ENCODE measurements around the gene LENG1.
"Not testable (repeated sequence)": the region's sequence is repeated elsewhere in the genome, so short reads cannot be mapped to it uniquely, and the experiment has no call there.

Gene LENG1

GRCh38 chr19:54159352-54160181 is at the start of gene LENG1:
Gene LENG1 (minus strand): TSS chr19:54159721. CDS start chr19:54159695, 26 bp downstream.
- peak within 1 kb of the TSS; percentile 97 for H3K4me2 ChIP-seq
- H3K4me3 ChIP-seq (IDR thresholded peaks at IDR 0.05; ENCODE audit: insufficient read depth, low read depth, low read length) = no peak within 1 kb of the TSS
- 0 out of 2 replicates have a peak, but pooled peaks have one; percentile 37 for TF ChIP-seq CTCF (conservative IDR thresholded peaks at IDR 0.05; ENCODE audit: low read depth, low read length)
- H3K9ac ChIP-seq = peak within 1 kb of the TSS; percentile 65
- H3K79me2 ChIP-seq (ENCODE audit: insufficient read depth, low read depth) = peaks cover 13% of the 10 kb centered on the region; the same call in 1 of the 2 replicates
- peak within 1 kb of the TSS; percentile 57 for H3K27ac ChIP-seq
- peak within 1 kb of the TSS; percentile 52 for H2AFZ ChIP-seq (ENCODE audit: low read depth)
- H3K36me3 ChIP-seq (ENCODE audit: insufficient read depth) = no peaks in the 10 kb centered on the region
- H4K20me1 ChIP-seq (ENCODE audit: insufficient read depth) = no peaks in the 10 kb centered on the region
- no peaks in the 10 kb centered on the region; the same call in 1 of the 2 replicates for H3K27me3 ChIP-seq (ENCODE audit: insufficient read depth, low read depth)
- peaks cover 32% of the 10 kb centered on the region for H3K4me1 ChIP-seq (ENCODE audit: low read depth, poor library complexity, severe bottlenecking)

DNA sequence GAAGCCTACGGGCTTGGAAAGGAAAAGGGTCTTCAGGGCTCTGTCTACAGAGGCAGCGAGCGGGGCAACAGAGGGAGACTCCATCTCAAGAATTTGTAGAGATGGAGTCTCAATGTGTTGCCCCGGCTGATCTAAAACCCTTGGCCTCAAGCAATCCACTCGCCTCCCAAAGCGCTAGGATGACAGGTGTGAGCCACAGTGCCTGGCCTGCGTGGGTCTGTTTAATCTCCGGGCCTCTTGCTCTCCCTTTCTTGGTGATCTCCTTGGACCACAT is 49.2 kb upstream of the LENG1 start:
- Histone ChIP-seq H3K79me2 (ENCODE audit: insufficient read depth, low read depth) (peaks cover 25% of the 10 kb centered on the region; the same call in 1 of the 2 replicates), H3K4me2 (peak overlapping the region; percentile 56; the same call in 1 of the 2 replicates), H3K36me3 (ENCODE audit: insufficient read depth) (peaks cover 16% of the 10 kb centered on the region; the same call in 1 of the 2 replicates), H3K27me3 (ENCODE audit: insufficient read depth, low read depth) (no peaks in the 10 kb centered on the region), H4K20me1 (ENCODE audit: insufficient read depth) (peaks cover 38% of the 10 kb centered on the region), H3K4me1 (ENCODE audit: low read depth, poor library complexity, severe bottlenecking) (peaks cover 75% of the 10 kb centered on the region), H3K9ac (no peak overlapping the region), H3K4me3 (IDR thresholded peaks at IDR 0.05; ENCODE audit: insufficient read depth, low read depth, low read length) (no peak overlapping the region), H2AFZ (ENCODE audit: low read depth) (no peak overlapping the region), H3K27ac (no peak overlapping the region)
- TF ChIP-seq CTCF (conservative IDR thresholded peaks at IDR 0.05; ENCODE audit: low read depth, low read length) = no peak

DNA sequence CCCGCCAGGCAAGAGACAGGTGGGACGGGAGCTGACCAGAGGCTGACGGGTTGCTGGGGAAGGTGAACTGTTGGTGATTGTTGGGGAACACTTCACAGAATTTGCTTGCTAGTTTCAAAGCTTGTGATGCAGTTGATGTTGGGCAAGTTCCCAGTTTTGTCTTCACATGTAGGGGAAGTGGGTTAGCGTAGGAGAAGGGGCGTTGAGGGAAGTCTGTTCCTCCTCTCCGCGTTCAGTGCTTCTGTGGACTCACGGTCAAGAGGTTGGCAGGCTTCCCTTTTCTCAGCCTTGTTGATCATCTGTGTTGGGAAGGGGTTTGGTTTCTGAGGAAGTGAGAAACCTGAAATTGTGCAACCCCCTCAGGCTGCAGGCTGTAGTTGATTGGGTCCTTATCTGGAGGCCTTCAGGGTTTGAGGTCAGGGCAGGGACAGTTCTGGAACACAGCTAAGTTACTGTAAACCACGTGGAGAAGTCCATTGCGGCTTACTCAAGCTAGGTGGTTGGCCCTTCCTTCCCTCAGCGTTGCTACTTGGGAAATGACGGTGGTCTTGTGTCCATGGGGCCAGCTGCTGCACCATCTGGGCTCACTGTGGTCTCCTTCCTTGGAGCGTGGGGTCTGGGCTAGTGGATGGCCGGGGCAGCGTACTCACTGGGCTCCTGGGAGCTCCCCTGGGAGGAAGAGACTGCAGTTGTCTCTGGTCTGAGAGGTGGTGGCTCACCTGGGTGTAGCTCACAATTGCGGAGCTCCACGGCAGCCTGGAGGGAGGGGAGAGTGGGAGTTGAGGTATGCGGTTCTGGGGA is 48.7 kb upstream of the LENG1 start:
- H3K79me2 ChIP-seq (ENCODE audit: insufficient read depth, low read depth) = peaks cover 30% of the 10 kb centered on the region
- H4K20me1 ChIP-seq (ENCODE audit: insufficient read depth) = peaks cover 41% of the 10 kb centered on the region
- no peak for TF ChIP-seq CTCF (conservative IDR thresholded peaks at IDR 0.05; ENCODE audit: low read depth, low read length)
- no peak overlapping the region for H2AFZ ChIP-seq (ENCODE audit: low read depth)
- peak overlapping the region; percentile 56; the same call in 1 of the 2 replicates for H3K4me2 ChIP-seq
- H3K27me3 ChIP-seq (ENCODE audit: insufficient read depth, low read depth) = no peaks in the 10 kb centered on the region
- peaks cover 21% of the 10 kb centered on the region; the same call in 1 of the 2 replicates for H3K36me3 ChIP-seq (ENCODE audit: insufficient read depth)
- no peak overlapping the region for H3K9ac ChIP-seq
- H3K4me1 ChIP-seq (ENCODE audit: low read depth, poor library complexity, severe bottlenecking) = peaks cover 81% of the 10 kb centered on the region
- no peak overlapping the region for H3K4me3 ChIP-seq (IDR thresholded peaks at IDR 0.05; ENCODE audit: insufficient read depth, low read depth, low read length)
- H3K27ac ChIP-seq = no peak overlapping the region

DNA sequence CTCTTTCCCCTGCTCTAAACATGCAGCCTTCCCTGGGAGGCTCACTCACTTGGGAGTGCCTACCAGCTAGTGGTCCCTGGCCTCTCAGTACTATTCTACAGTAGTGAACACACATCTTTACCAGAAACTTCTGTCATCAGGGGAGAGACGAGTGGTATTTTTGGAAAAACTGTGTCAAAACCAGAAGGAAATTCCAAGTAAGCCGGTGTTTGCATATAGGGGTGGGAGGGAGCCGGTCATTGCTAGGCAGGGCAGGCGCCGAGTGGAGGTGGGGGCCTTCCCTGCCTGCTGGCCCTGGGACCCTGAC is 48.1 kb upstream of the LENG1 start:
- peaks cover 86% of the 10 kb centered on the region for H3K4me1 ChIP-seq (ENCODE audit: low read depth, poor library complexity, severe bottlenecking)
- no peak overlapping the region; the same call in 1 of the 2 replicates for H3K4me2 ChIP-seq
- H4K20me1 ChIP-seq (ENCODE audit: insufficient read depth) = peaks cover 47% of the 10 kb centered on the region
- no peak overlapping the region for H3K27ac ChIP-seq
- no peak overlapping the region for H3K9ac ChIP-seq
- no peak for TF ChIP-seq CTCF (conservative IDR thresholded peaks at IDR 0.05; ENCODE audit: low read depth, low read length)
- H3K27me3 ChIP-seq (ENCODE audit: insufficient read depth, low read depth) = no peaks in the 10 kb centered on the region; the same call in 1 of the 2 replicates
- H3K79me2 ChIP-seq (ENCODE audit: insufficient read depth, low read depth) = peaks cover 36% of the 10 kb centered on the region
- H3K4me3 ChIP-seq (IDR thresholded peaks at IDR 0.05; ENCODE audit: insufficient read depth, low read depth, low read length) = no peak overlapping the region
- H2AFZ ChIP-seq (ENCODE audit: low read depth) = no peak overlapping the region
- peaks cover 26% of the 10 kb centered on the region; the same call in 1 of the 2 replicates for H3K36me3 ChIP-seq (ENCODE audit: insufficient read depth)

- not testable (repeated sequence) for H3K4me2 ChIP-seq; H3K27me3 ChIP-seq (ENCODE audit: insufficient read depth, low read depth); H3K9ac ChIP-seq; H3K27ac ChIP-seq; H3K4me3 ChIP-seq (IDR thresholded peaks at IDR 0.05; ENCODE audit: insufficient read depth, low read depth, low read length); H2AFZ ChIP-seq (ENCODE audit: low read depth)
- H3K36me3 ChIP-seq (ENCODE audit: insufficient read depth) = peaks cover 31% of the 10 kb centered on the region; the same call in 1 of the 2 replicates
- H3K79me2 ChIP-seq (ENCODE audit: insufficient read depth, low read depth) = peaks cover 40% of the 10 kb centered on the region
- H4K20me1 ChIP-seq (ENCODE audit: insufficient read depth) = peaks cover 51% of the 10 kb centered on the region
- H3K4me1 ChIP-seq (ENCODE audit: low read depth, poor library complexity, severe bottlenecking) = peaks cover 90% of the 10 kb centered on the region
Measured at GRCh38 chr19:54207193-54207592, 47.7 kb upstream of the LENG1 start.
